HG02973 (cell line): ENCODE data around the gene BPIFB2.
"Not testable (repeated sequence)": the region's sequence is repeated elsewhere in the genome, so short reads cannot be mapped to it uniquely, and the experiment has no call there.

Experiments used
- ATAC-seq: cut with Tn5 transposase; IDR thresholded peaks from one replicate; pipeline ENCODE4 v1.9.1; 2021; ENCODE audit warnings: moderate library complexity; ENCODE audit not compliant: unreplicated experiment

The BPIFB2 gene

GRCh38 chr20:32970115-32970972 is 37.2 kb upstream of the BPIFB2 start:
- ATAC-seq: no peak

GRCh38 chr20:32970973-32971300 is 36.6 kb upstream of the BPIFB2 start:
- ATAC-seq: no peak

GRCh38 chr20:32971703-32972161 is 35.8 kb upstream of the BPIFB2 start:
- peak; percentile 26 for ATAC-seq

- peak; percentile 73 for ATAC-seq
These were observed 35.1 kb upstream of the BPIFB2 start for GRCh38 chr20:32972181-32973076.

- no peak for ATAC-seq
These were observed 34.3 kb upstream of the BPIFB2 start for GRCh38 chr20:32973077-32973717.

- not testable (repeated sequence) for ATAC-seq
These were observed 33.1 kb upstream of the BPIFB2 start for GRCh38 chr20:32974204-32975064.

GRCh38 chr20:32975121-32975520 is 32.4 kb upstream of the BPIFB2 start:
- ATAC-seq: not testable (repeated sequence)

GRCh38 chr20:32975698-32976674 is 31.5 kb upstream of the BPIFB2 start:
- ATAC-seq: no peak

GRCh38 chr20:32976746-32977145 is 30.8 kb upstream of the BPIFB2 start:
- no peak for ATAC-seq

GRCh38 chr20:32977281-32978008 is 30.1 kb upstream of the BPIFB2 start:
- ATAC-seq: no peak

- ATAC-seq: no peak
These were observed 29.5 kb upstream of the BPIFB2 start for GRCh38 chr20:32978009-32978335.

GRCh38 chr20:32979201-32979998 is 28.1 kb upstream of the BPIFB2 start:
- no peak for ATAC-seq

GRCh38 chr20:32980131-32980941 is 27.2 kb upstream of the BPIFB2 start:
- ATAC-seq: no peak

- ATAC-seq: no peak
These were observed 26.5 kb upstream of the BPIFB2 start for GRCh38 chr20:32980990-32981389.

- no peak for ATAC-seq
These were observed 24.7 kb upstream of the BPIFB2 start for GRCh38 chr20:32982617-32983458.

GRCh38 chr20:32983459-32984112 is 23.9 kb upstream of the BPIFB2 start:
- ATAC-seq: no peak
